ENCODE data around the gene SEPTIN12.

GRCh38 chr16:4796982-4797804, 9.0 kb upstream of the SEPTIN12 start:
- no peak for TF ChIP-seq CTCF (IDR thresholded peaks at IDR 0.05)
- no peak for TF ChIP-seq POLR2A (IDR thresholded peaks at IDR 0.05)

Data from thyroid gland (tissue), 4 donors.